K562 (cell line): Measurements from ENCODE around the gene C2orf92. TPM values are rescaled to one million over a fixed set of nuclear protein-coding genes. Genes with fewer than 3 reads are reported as not detected.

Experiments
- BACH1 ChIP-seq: fragments of 200-800 bp; sonication (Bioruptor generic); IDR thresholded peaks from 2 replicates; pipeline ENCODE4 v1.6.1; 2016; ENCODE audit warnings: missing genetic modification characterization, missing compliant biosample characterization
- CBX1 ChIP-seq: sonication (generic); IDR thresholded peaks from 2 replicates; pipeline ENCODE4 v1.6.1; 2016; ENCODE audit warnings: antibody characterized with exemption, low read depth, mild to moderate bottlenecking
- ELF2 ChIP-seq: fragments of 250-450 bp; sonication (Bioruptor Pico); IDR thresholded peaks from 2 replicates; pipeline ENCODE4 v1.5.0; 2021; ENCODE audit warnings: mild to moderate bottlenecking
- GATAD2A ChIP-seq: fragments of 450-650 bp; IDR thresholded peaks from 2 replicates; pipeline ENCODE4 v1.6.1; 2017
- MYC ChIP-seq, 2 experiments: fragments of 250-450 bp in 1 of 2; sonication (Bioruptor Pico) in 1 of 2; IDR thresholded peaks; 2 replicates each; pipeline versions ENCODE4 v1.5.1 to v1.6.1; 2012 to 2021; ENCODE audit warnings: low read depth in 2 of 2, borderline replicate concordance in 1 of 2, improper control_type of control experiment in 1 of 2, low read length in 1 of 2, mild to moderate bottlenecking in 1 of 2, moderate library complexity in 1 of 2
- NCOA4 ChIP-seq: fragments of 450-650 bp; IDR thresholded peaks from 2 replicates; pipeline ENCODE4 v1.6.1; 2018; ENCODE audit warnings: mild to moderate bottlenecking; ENCODE audit not compliant: partially characterized antibody
- PHF21A ChIP-seq: fragments of 450-650 bp; IDR thresholded peaks from 2 replicates; pipeline ENCODE4 v1.6.1; 2017; ENCODE audit warnings: low read depth, borderline replicate concordance
- SETDB1 ChIP-seq: IDR thresholded peaks from one replicate; pipeline ENCODE4 v1.6.1; 2012; ENCODE audit warnings: low read length, control low read depth, inconsistent platforms
- SIN3A ChIP-seq, 2 experiments: fragments of 150-350 bp in 1 of 2; IDR thresholded peaks; 2 replicates each; pipeline ENCODE4 v1.6.1; 2011 to 2016; ENCODE audit warnings: borderline replicate concordance in 2 of 2, low read depth in 2 of 2, low read length in 2 of 2, mild to moderate bottlenecking in 2 of 2, moderate library complexity in 2 of 2; ENCODE audit not compliant: control insufficient read depth in 1 of 2
- STAT5A ChIP-seq: IDR thresholded peaks from 2 replicates; pipeline ENCODE4 v1.6.1; 2012; ENCODE audit warnings: low read length, inconsistent platforms, borderline replicate concordance
- TAF7 ChIP-seq: fragments of 450-650 bp; IDR thresholded peaks from 2 replicates; pipeline ENCODE4 v1.6.1; 2016; ENCODE audit warnings: missing genetic modification characterization, missing compliant biosample characterization
- TFE3 ChIP-seq: fragments of 450-650 bp; formaldehyde crosslinking; IDR thresholded peaks from 2 replicates; pipeline ENCODE4 v1.4.0; 2020; ENCODE audit warnings: mild to moderate bottlenecking, mixed read lengths
- THAP7 ChIP-seq: fragments of 250-450 bp; sonication (Bioruptor Pico); IDR thresholded peaks from 2 replicates; pipeline ENCODE4 v1.5.0; 2021
- USF1 ChIP-seq: sonication (generic); formaldehyde crosslinking; IDR thresholded peaks from 2 replicates; pipeline ENCODE4 v1.9.0; 2022; ENCODE audit warnings: mild to moderate bottlenecking, missing genetic modification reagents
- ZBTB11 ChIP-seq, 3 experiments: fragments of 200-800 bp in 1 of 3; fragments of 250-450 bp in 1 of 3; fragments of 450-650 bp in 1 of 3; sonication (Bioruptor Pico) in 1 of 3; sonication (Bioruptor generic) in 1 of 3; formaldehyde crosslinking in 1 of 3; IDR thresholded peaks; 2 replicates each; pipeline versions ENCODE4 v1.6.1 to v1.8.0; 2016 to 2022; ENCODE audit warnings: mild to moderate bottlenecking in 2 of 3, missing genetic modification characterization in 2 of 3, missing compliant biosample characterization in 1 of 3, moderate library complexity in 1 of 3
- ZNF121 ChIP-seq: sonication (generic); formaldehyde crosslinking; conservative IDR thresholded peaks from 2 replicates; pipeline ENCODE4 v1.8.0; 2022; ENCODE audit warnings: missing genetic modification reagents
- polyA plus RNA-seq, 8 experiments: library from polyadenylated mRNA; depleted of rRNA in 4 of 8; stranded (reverse) in 5 of 8; unstranded in 3 of 8; fragments of >200 nt; fragmentation: Nextera tagmentation in 2 of 8; fragmentation: Illumina TruSeq in 1 of 8; extraction: Ambion mirVana in 2 of 8; extraction: Trizol in 1 of 8; gene quantifications; 2 replicates each; pipeline versions ENCODE4 v1.2.1 to v1.2.3, GENCODE V29; 2011 to 2014; ENCODE audit warnings: inconsistent platforms in 1 of 8, missing spikeins in 1 of 8
- total RNA-seq, 7 experiments: library from RNA; depleted of rRNA in 6 of 7; stranded (reverse); fragments of >200 nt in 6 of 7; fragmentation: Illumina TruSeq in 2 of 7; extraction: Trizol in 2 of 7; gene quantifications; 2 replicates each; pipeline versions ENCODE4 v1.2.1 to v1.2.3, GENCODE V29; 2011 to 2021; ENCODE audit warnings: low replicate concordance in 1 of 7
- TF ChIP-seq, protein P1 (sequence below): fragments of 250-450 bp; sonication (Bioruptor Pico); IDR thresholded peaks from 2 replicates; pipeline ENCODE4 v1.8.0; 2021; ENCODE audit warnings: moderate library complexity, mild to moderate bottlenecking, inconsistent platforms

The C2orf92 gene
- total and polyA plus RNA-seq, 9 of the 15 experiments (the other 6 are each of a cell fraction or from before 2014, with no cell fraction given): 0.65 to 6.8 (median 3.6) TPM

GRCh38 chr2:97645695-97646629 lies 23.6 kb upstream of the C2orf92 start, which contains the start of gene COX5B (continued):
- TF ChIP-seq TFE3: peak; percentile 6; the same call in 1 of the 2 replicates
- peak; percentile 88 for TF ChIP-seq ELF2
- peak; percentile 29; the same call in 1 of the 2 replicates for TF ChIP-seq USF1 (CRISPR knock-in tag)
- TF ChIP-seq GATAD2A: no peak
- peak; percentile 85 for TF ChIP-seq CBX1
- peak in 1 of 3 experiments; percentile 94; a peak in 2 of 6 replicates for TF ChIP-seq ZBTB11 (CRISPR knock-in tag; IDR thresholded peaks at IDR 0.05)
- TF ChIP-seq MYC (IDR thresholded peaks at IDR 0.05; ENCODE audit: low read depth, low read length): peak; percentile 45
- TF ChIP-seq MYC (CRISPR knock-in tag; IDR thresholded peaks at IDR 0.05; ENCODE audit: borderline replicate concordance, low read depth): no peak
- TF ChIP-seq TAF7 (tag): peak; percentile 90
- TF ChIP-seq BACH1: no peak
- no peak for TF ChIP-seq STAT5A
- peak; percentile 80 to 81; a peak in 3 of 4 replicates for TF ChIP-seq SIN3A (IDR thresholded peaks at IDR 0.05; ENCODE audit: borderline replicate concordance in 2 of 2, control insufficient read depth in 1 of 2, low read depth in 2 of 2, low read length in 2 of 2)
- TF ChIP-seq ZNF121 (CRISPR knock-in tag): no peak
- no peak for TF ChIP-seq NCOA4
- TF ChIP-seq SETDB1: peak; percentile 13
- no peak for TF ChIP-seq PHF21A
- TF ChIP-seq THAP7 (CRISPR knock-in tag): 0 out of 2 replicates have a peak, but pooled peaks have one; percentile 61
- TF ChIP-seq, protein P1, sequence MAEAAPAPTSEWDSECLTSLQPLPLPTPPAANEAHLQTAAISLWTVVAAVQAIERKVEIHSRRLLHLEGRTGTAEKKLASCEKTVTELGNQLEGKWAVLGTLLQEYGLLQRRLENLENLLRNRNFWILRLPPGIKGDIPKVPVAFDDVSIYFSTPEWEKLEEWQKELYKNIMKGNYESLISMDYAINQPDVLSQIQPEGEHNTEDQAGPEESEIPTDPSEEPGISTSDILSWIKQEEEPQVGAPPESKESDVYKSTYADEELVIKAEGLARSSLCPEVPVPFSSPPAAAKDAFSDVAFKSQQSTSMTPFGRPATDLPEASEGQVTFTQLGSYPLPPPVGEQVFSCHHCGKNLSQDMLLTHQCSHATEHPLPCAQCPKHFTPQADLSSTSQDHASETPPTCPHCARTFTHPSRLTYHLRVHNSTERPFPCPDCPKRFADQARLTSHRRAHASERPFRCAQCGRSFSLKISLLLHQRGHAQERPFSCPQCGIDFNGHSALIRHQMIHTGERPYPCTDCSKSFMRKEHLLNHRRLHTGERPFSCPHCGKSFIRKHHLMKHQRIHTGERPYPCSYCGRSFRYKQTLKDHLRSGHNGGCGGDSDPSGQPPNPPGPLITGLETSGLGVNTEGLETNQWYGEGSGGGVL (CRISPR knock-in tag): no peak
